Measurements from ENCODE around the gene LRP1B.

DNA sequence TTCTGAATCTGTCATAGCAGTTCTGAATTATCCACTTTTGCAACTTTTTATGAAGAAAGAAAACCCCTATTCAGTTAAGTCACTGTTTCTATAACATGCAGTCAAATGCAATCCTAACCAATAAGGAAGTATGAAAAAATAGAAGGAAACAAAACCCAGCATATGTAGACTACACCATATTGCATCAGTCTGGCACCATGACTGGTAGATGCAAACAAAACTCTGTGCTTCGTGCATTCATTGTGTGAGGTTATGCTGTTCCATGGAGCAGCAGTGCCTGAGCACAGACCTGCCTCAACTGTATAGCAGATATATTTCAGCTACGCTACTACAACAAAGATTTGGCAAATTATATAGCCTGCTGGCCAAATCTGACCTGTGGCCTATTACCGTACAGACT lies 325.5 kb downstream of the LRP1B start:
- TF ChIP-seq EZH2 (IDR thresholded peaks at IDR 0.05; ENCODE audit: borderline replicate concordance, low read length), result no peak
- TF ChIP-seq, protein P1, sequence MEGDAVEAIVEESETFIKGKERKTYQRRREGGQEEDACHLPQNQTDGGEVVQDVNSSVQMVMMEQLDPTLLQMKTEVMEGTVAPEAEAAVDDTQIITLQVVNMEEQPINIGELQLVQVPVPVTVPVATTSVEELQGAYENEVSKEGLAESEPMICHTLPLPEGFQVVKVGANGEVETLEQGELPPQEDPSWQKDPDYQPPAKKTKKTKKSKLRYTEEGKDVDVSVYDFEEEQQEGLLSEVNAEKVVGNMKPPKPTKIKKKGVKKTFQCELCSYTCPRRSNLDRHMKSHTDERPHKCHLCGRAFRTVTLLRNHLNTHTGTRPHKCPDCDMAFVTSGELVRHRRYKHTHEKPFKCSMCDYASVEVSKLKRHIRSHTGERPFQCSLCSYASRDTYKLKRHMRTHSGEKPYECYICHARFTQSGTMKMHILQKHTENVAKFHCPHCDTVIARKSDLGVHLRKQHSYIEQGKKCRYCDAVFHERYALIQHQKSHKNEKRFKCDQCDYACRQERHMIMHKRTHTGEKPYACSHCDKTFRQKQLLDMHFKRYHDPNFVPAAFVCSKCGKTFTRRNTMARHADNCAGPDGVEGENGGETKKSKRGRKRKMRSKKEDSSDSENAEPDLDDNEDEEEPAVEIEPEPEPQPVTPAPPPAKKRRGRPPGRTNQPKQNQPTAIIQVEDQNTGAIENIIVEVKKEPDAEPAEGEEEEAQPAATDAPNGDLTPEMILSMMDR (IDR thresholded peaks at IDR 0.05; ENCODE audit: low read length), result no peak
